NCI-H460 (cell line): ENCODE results near the gene VMP1. TPM values are rescaled to one million over a fixed set of nuclear protein-coding genes. Genes with fewer than 3 reads are reported as not detected.

Source experiments
- small RNA-seq, 2 experiments: library from RNA; depleted of rRNA; stranded (forward); fragments of <200 nt; gene quantifications; one replicate each; pipeline ENCODE3, GENCODE V24; 2014
- total RNA-seq: library from RNA; depleted of rRNA; stranded (reverse); fragments of >200 nt; shearing (Covaris generic); gene quantifications from 2 replicates; pipeline ENCODE4 v1.2.3, GENCODE V29; 2014; rRNA removed

VMP1 gene
- total RNA-seq, 1 experiment from 2014 or later: 133 TPM

Small RNA genes within 50 kb of the gene (small RNA-seq; reads per million reads assigned to genes)
- gene AC040904.1: 0 reads per million in 2 experiments
- gene RNU6-450P: 0 reads per million in 2 experiments

Other genes starting within 250 kb of the VMP1 start
- gene DHX40, start 142.0 kb upstream of the VMP1 start, total RNA-seq: 76.7 and 78.2 TPM in 2 replicates
- 193 and 215 TPM in 2 replicates for gene CLTC, start 87.8 kb upstream of the VMP1 start, total RNA-seq
- gene PTRH2, start 224 bp upstream of the VMP1 start, total RNA-seq: 45.5 and 54.9 TPM in 2 replicates
- 5.7 and 10.5 TPM in 2 replicates for gene TUBD1, start 185.3 kb downstream of the VMP1 start, total RNA-seq
- 21.7 and 27.7 TPM in 2 replicates for gene RPS6KB1, start 185.5 kb downstream of the VMP1 start, total RNA-seq